ENCODE data around the gene HNRNPA2B1. TPM values are rescaled to one million over a fixed set of nuclear protein-coding genes. Genes with fewer than 3 reads are reported as not detected.

HNRNPA2B1 gene
- total RNA-seq, 1 donor from 2014 or later: 685 TPM

GRCh38 chr7:26188206-26188956 is 12.2 kb downstream of the HNRNPA2B1 start:
- Mint-ChIP-seq H3K27ac (ENCODE audit: unreplicated experiment) (peak overlapping the region; percentile 76), H3K4me3 (ENCODE audit: unreplicated experiment) (no peak overlapping the region), H3K9me3 (ENCODE audit: unreplicated experiment) (peaks cover 6% of the 10 kb centered on the region), H3K27me3 (ENCODE audit: unreplicated experiment) (peaks cover 4% of the 10 kb centered on the region), H3K4me1 (ENCODE audit: low read depth, unreplicated experiment) (peaks cover 4% of the 10 kb centered on the region), H3K36me3 (ENCODE audit: unreplicated experiment) (peaks cover 5% of the 10 kb centered on the region)
- TF ChIP-seq CTCF (IDR thresholded peaks at IDR 0.05; ENCODE audit: partially characterized antibody, unreplicated experiment): no peak
- no peak for DNase-seq

- Mint-ChIP-seq H3K4me3 (ENCODE audit: unreplicated experiment) (no peak overlapping the region), H3K9me3 (ENCODE audit: unreplicated experiment) (peaks cover 6% of the 10 kb centered on the region), H3K4me1 (ENCODE audit: low read depth, unreplicated experiment) (peaks cover 3% of the 10 kb centered on the region), H3K36me3 (ENCODE audit: unreplicated experiment) (peaks cover 5% of the 10 kb centered on the region), H3K27ac (ENCODE audit: unreplicated experiment) (peak overlapping the region; percentile 76), H3K27me3 (ENCODE audit: unreplicated experiment) (peaks cover 4% of the 10 kb centered on the region)
- no peak for TF ChIP-seq CTCF (IDR thresholded peaks at IDR 0.05; ENCODE audit: partially characterized antibody, unreplicated experiment)
- no peak for DNase-seq
Observed at GRCh38 chr7:26187380-26188205, 13.0 kb downstream of the HNRNPA2B1 start.

GRCh38 chr7:26186364-26187311 is 13.9 kb downstream of the HNRNPA2B1 start:
- H3K9me3 Mint-ChIP-seq (ENCODE audit: unreplicated experiment): peaks cover 6% of the 10 kb centered on the region
- no peak overlapping the region for H3K27ac Mint-ChIP-seq (ENCODE audit: unreplicated experiment)
- H3K4me1 Mint-ChIP-seq (ENCODE audit: low read depth, unreplicated experiment): peaks cover 3% of the 10 kb centered on the region

GRCh38 chr7:26185844-26186180 is 14.7 kb downstream of the HNRNPA2B1 start:
- peaks cover 6% of the 10 kb centered on the region for H3K9me3 Mint-ChIP-seq (ENCODE audit: unreplicated experiment)
- H3K4me1 Mint-ChIP-seq (ENCODE audit: low read depth, unreplicated experiment): peaks cover 5% of the 10 kb centered on the region
- TF ChIP-seq CTCF (IDR thresholded peaks at IDR 0.05; ENCODE audit: partially characterized antibody, unreplicated experiment): no peak
- H3K27me3 Mint-ChIP-seq (ENCODE audit: unreplicated experiment): peaks cover 5% of the 10 kb centered on the region
- no peak for DNase-seq
- no peak overlapping the region for H3K4me3 Mint-ChIP-seq (ENCODE audit: unreplicated experiment)
- H3K36me3 Mint-ChIP-seq (ENCODE audit: unreplicated experiment): no peaks in the 10 kb centered on the region
- H3K27ac Mint-ChIP-seq (ENCODE audit: unreplicated experiment): no peak overlapping the region

More at GRCh38 chr7:26186364-26187311, 13.9 kb downstream of the HNRNPA2B1 start:
- Mint-ChIP-seq H3K27me3 (ENCODE audit: unreplicated experiment) (peaks cover 6% of the 10 kb centered on the region), H3K4me3 (ENCODE audit: unreplicated experiment) (no peak overlapping the region), H3K36me3 (ENCODE audit: unreplicated experiment) (no peaks in the 10 kb centered on the region)
- DNase-seq: no peak
- TF ChIP-seq CTCF (IDR thresholded peaks at IDR 0.05; ENCODE audit: partially characterized antibody, unreplicated experiment): no peak

Data from glutamatergic neuron (in vitro differentiated cells).